DMS153 treated with DMSO at 0.1 percent for 48 hours (cell line): ENCODE measurements around the gene FGF14.
A peak's percentile ranks its signal among the peaks of the same experiment; 100 is the strongest.

Source experiments
- DNase-seq: peaks from one replicate; lab custom pipeline; 2025; ENCODE audit not compliant: unreplicated experiment; lab: John Stamatoyannopoulos, UW

FGF14 gene

DNA sequence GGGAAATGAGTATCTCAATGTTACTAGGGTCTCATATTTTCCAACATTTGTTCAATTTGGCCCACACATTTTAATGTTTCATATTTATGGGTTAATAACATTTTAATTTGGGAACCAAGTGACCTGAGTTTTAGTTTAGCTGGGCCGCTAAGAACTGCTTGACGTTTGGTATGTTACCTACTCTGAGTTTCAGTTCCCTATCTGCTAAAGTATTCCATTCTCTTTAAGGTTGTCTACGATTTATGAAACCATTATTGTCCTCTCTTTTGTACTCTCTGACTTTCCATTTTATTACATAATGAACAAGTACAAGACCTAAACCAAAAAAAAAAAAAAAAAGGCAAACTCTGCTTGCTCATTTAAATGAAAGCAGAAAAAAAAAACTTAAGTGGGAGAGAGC, 89.9 kb downstream of the FGF14 start:
- DNase-seq: no peak

DNA sequence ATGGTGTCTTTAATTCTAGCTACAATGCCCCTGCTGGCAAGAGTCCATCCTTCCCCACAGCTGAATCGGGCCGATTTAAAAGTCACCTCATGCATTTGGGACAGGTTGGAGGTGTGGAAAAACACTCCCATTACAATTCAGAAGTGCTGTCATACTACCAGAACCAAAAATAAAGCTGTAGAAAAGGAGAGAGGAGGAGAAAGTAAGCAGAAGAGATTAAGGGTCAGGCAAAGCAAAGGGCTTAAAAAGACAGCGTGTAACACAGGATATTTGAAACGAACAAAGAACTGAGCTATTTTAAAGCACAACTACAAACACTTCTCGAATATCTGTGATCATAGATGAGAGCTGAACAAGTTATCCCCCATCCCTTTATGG, 90.4 kb downstream of the FGF14 start:
- no peak for DNase-seq

DNA sequence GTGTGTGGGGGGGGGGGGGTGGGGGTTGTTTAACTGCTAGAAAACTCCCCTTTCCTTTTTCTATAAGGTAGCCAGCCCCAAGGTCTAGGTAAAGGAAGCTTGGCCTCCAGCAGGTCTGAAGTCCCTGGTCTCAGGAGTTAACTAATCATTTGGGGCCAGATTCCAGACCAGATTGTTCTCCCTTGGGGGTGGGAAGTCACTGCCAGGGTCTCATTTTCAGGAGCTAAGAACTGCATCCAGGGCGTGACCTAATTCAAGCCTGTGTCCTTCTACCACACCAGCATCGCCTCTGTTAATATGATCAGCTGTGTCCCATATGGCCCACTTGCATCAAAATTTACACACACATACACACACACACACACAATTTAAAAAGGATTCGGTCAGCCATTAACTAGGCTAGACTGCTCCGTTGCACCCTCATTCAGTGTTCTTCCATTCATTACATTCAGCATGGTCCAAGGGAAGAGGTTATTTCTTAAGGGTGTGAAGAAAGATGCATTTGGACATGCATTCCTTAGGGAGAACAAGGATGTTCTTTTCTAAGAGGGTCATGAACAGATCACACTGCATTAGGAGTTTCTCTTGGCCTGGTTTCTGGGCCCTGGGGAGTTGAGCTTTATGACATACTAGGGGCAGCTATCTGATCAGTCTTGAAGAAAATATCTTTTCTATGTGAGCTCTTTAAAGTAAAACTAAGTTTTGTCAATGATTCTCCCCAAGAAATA, 91.0 kb downstream of the FGF14 start:
- DNase-seq: no peak

GRCh38 chr13:102309110-102309509, 92.7 kb downstream of the FGF14 start:
- peak; percentile 28 for DNase-seq

- DNase-seq: no peak
These were observed 99.3 kb downstream of the FGF14 start for GRCh38 chr13:102302534-102302933.

DNA sequence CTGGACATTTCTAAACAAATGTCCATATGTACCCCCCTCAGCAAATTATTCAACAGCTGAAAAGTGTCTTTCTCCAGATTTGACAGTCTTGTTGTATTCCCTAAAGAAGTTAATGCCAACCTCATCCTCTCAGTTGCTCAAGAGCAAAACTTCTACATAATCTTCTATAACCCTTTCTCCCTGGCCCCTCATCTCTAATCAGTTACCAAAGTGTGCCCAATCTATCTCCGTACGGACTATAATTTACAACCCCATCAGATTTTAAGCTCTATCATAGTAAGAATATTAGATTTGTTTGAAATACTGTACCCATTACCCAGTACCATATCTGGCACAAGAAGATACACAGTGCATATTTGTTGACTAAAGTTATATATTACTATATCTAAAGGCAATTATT, 101.5 kb downstream of the FGF14 start:
- DNase-seq: no peak

DNA sequence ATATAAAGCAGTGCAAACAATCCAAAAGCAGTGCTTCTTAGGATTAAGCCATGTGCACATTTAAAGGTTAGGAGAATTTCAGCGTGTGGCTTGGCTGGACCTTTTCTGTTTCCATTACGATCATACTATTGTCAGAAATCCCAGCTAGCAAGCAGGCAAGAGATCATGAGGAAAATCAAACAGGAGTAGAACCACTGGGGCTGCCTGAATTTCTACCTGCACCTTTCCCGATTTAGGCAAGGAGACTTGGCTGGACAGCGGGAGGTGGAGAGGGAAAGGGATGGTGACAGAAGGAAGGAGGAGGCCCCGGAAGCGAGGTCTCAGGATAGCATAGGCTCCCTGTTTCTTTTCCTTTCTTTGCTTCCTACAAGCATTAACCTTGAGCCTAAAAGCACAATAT, 102.5 kb downstream of the FGF14 start:
- no peak for DNase-seq

- no peak for DNase-seq
These were observed 103.8 kb downstream of the FGF14 start for GRCh38 chr13:102298051-102298450.

DNA sequence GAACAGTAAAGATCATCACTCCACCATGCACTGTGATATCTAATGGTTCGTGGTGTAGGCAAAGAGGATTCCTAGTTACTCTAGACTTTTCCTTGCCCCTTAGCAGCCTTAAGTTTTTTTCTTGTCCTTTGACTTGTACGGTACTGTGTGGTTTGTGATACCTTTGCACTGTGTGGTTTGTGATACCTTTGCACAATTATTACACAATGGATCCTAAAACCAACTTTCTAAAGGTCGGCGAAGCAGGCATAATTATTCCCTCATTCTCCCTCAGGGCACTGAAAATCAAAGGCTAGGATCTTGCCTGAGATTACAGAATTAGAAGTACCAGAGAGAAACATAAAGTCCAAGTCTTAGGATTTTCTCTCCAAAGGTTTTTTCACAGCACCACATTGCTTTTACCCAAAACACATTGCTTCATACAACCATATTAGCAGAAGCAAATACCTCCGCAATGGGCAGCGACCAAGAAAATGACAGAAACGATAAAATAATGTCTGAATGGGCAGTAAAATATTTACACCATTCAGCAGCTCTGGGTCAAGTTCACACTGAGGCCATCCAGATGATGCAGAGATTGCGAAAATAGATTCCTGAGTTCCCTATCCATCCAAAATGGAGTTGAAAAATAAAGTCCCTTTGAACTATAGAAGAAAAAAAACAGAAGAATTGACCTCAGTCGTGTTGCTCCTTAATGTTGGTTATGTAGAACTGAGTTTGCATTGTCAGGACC, 106.4 kb downstream of the FGF14 start:
- no peak for DNase-seq

- no peak for DNase-seq
These were observed 107.3 kb downstream of the FGF14 start for GRCh38 chr13:102294407-102295018.

DNA sequence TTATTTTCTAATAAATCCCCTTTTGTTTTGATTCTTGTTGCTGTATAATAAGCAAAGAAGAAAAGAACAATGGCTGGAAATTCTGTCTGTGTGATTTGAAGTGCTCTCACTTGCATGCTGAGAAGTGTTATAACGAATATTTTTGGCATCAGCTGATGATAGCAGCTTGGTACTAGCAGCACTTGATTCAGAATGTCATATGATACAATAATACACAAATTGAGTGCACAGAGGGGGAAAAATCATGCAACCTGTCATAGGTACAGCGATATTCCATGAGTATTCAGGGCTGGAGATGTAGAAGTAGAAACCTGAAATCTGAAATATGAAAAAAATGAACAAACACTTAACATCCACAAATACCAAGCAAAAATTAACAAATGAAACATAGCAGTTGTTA, 108.1 kb downstream of the FGF14 start:
- DNase-seq: no peak

DNA sequence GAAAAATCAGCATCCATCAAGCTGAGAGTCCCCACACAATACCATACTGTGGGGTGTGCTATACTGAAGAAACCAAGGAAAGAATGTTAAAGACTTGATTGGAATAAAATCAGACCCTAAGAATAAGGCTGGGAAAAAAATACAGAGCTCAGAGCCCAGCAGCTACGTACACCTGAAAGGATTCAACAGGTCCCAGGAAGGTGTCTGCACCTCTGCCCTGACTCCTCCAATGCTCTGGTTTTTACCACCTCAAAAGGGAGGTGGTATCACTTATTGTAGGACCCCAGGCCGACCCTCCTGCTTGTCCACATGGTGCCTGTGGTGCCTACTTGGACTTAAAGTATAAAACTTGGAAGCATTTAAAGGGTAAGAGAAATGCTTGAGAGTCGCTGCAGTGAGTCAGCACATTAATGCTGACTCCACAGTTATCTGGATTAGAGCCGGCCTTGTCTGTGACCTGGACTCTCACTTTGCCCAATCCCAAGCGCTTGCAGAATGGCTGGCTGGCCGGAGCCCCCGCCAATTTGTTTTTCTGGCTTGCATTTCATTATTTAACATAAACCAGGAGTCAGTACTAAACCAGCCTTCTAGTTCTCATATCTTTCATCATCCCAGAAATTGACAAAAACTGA, 110.1 kb downstream of the FGF14 start:
- no peak for DNase-seq

GRCh38 chr13:102289606-102290005, 112.2 kb downstream of the FGF14 start:
- no peak for DNase-seq

DNA sequence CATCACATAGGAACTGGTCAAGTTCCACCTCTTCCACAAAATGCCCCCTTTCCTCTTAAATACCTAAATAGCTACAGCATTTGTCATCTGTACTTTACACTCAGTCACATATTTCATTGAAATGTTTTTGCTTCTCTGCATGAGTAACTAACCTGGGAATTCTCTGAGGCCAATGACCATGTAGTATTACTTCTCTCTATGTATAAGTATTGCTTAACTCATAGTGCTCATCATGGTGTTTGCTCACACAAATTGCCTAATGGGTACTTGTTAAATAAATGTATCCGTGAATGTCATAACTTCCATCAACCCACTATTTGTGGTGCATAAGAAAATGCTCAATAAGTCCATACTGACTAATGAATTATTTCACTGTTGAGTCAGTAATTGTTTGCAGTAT, 115.5 kb downstream of the FGF14 start:
- DNase-seq: no peak

DNA sequence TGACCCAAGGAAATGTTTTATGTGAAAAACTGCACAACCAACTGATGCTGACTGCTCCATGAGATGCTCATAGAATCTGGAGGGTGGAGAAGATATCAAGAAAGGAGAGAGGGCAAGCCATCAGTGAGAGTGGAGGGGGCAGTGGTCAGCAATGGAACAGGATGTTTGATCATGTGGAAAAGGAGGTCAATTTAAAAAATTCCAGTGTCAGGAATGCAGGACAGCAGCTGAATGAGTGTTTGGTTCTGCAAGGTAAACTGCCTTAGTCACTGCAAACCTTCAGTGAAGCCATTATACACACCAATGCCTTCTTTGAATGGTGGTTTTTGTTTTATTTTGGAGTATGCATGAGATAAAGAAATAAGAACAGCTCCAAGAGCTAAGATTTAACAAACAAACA, 121.5 kb downstream of the FGF14 start:
- no peak for DNase-seq

DNA sequence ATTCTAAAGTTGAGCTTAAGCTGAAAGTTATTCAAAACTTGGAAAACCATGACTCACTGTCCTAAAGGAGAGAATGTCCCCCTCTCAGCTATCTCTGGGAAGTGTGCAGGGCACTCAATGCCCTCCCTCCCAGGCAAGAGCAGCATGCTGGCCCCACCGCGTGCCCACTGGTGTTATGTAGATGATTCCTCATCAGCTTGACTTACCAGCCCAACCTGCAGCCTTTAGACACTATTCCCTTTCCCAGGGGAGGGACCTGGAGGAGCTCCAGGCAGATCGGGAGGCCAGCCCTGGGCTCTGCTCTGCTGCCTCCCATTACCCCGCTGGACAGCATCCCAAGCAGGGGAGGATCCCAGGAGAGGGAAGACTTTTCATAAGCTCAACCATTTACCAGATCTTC, 124.6 kb downstream of the FGF14 start:
- DNase-seq: no peak

DNA sequence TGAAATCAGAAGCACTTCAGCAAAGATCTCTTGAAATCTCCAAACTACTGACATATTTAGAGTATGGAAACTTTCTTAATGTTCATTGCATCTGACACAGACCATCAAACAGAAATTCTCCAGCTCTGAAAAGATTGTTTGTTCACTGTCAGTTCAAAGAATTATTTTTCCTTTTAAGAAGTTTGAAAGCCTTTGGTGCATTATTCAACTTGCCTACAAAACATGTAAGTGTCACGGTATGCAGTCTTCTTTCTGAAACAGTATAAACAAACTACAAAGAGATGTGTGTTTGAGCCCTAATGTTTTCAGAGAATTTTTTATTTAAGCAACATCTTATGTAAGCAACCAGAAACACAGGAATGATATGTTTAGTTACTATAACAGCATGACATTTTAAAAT, 125.4 kb downstream of the FGF14 start:
- no peak for DNase-seq

GRCh38 chr13:102275969-102276368, 125.9 kb downstream of the FGF14 start:
- no peak for DNase-seq

DNA sequence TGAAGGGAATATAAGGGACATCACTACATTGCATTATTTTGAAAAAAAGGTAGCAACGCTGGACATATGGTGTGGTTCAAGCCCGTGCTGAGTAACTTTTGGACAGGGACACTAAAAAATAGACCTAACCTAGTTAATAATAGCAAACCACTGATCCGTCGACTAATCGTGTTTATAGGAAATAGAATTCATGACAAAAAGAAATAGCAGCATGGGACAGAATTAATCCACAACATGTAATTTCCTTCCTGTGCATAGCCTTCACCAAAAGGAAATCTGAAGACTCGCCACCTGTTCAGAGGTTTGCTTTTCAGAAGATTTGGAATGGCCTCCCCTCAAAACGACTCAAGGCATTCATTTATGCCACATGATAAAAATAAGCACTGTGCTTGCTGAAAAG, 128.7 kb downstream of the FGF14 start:
- no peak for DNase-seq

- no peak for DNase-seq
These were observed 134.7 kb downstream of the FGF14 start for GRCh38 chr13:102267191-102267590.

DNA sequence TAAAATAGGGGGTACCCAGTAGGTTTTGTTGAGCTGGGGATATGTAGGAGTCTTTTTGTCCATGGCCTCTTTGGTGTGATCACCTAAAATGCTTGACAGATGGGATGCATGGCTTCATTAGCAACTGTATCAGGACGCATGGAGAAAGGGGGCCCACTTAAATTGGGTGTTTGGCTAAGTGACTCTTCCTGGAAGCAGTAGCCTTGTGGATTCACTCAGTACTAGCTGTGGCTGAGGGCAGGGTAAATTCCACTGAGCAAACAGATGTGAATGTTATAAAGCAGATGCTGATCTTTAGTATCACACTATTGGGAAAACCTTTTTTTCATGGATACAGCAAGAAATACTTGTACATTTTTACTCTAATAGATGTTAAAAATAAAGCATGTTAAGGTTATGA, 140.0 kb downstream of the FGF14 start:
- DNase-seq: no peak

DNA sequence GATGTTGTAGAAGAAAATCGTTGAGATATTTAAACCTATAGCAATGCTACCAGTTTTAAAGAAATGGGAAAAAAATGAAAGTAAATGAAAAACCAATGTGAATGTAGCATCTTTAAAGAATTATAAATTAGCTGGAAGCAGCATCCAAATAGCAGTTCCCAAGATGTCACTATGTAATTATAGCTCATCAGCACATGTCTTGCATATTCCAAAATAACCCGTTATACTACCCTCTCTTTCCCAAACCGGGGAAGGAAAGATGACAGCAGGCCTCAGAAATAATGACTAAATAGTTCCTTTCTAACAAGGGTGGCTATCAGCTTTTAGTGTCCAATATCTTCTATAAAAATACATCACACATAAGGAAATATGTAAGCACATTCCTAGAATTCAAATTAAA, 140.5 kb downstream of the FGF14 start:
- DNase-seq: no peak
